ENCODE data around the gene SEPSECS.

GRCh38 chr4:25133132-25133531 lies 27.1 kb downstream of the SEPSECS start:
- TF ChIP-seq POLR2AphosphoS5 (IDR thresholded peaks at IDR 0.05): no peak
- TF ChIP-seq POLR2A (IDR thresholded peaks at IDR 0.05): no peak
- TF ChIP-seq, protein P1, sequence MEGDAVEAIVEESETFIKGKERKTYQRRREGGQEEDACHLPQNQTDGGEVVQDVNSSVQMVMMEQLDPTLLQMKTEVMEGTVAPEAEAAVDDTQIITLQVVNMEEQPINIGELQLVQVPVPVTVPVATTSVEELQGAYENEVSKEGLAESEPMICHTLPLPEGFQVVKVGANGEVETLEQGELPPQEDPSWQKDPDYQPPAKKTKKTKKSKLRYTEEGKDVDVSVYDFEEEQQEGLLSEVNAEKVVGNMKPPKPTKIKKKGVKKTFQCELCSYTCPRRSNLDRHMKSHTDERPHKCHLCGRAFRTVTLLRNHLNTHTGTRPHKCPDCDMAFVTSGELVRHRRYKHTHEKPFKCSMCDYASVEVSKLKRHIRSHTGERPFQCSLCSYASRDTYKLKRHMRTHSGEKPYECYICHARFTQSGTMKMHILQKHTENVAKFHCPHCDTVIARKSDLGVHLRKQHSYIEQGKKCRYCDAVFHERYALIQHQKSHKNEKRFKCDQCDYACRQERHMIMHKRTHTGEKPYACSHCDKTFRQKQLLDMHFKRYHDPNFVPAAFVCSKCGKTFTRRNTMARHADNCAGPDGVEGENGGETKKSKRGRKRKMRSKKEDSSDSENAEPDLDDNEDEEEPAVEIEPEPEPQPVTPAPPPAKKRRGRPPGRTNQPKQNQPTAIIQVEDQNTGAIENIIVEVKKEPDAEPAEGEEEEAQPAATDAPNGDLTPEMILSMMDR (IDR thresholded peaks at IDR 0.05): no peak
